HCT116 (cell line): Measurements from ENCODE around the gene FAM131C.
A peak's percentile ranks its signal among the peaks of the same experiment; 100 is the strongest.

Source experiments
- CBX3 ChIP-seq: IDR thresholded peaks from 2 replicates; pipeline ENCODE4 v1.6.1; 2012; ENCODE audit warnings: low read depth
- CEBPB ChIP-seq: IDR thresholded peaks from 2 replicates; pipeline ENCODE4 v1.6.1; 2012; ENCODE audit warnings: low read depth
- CTCF ChIP-seq, 3 experiments: fragments of 200-600 bp in 1 of 3; sonication (generic) in 1 of 3; IDR thresholded peaks in 2 of 3; conservative IDR thresholded peaks in 1 of 3; 2 replicates each; pipeline ENCODE4 v1.5.1; 2012 to 2017; ENCODE audit warnings: low read depth in 2 of 3, low read length in 2 of 3, antibody characterized with exemption in 1 of 3, borderline replicate concordance in 1 of 3, control low read depth in 1 of 3, mild to moderate bottlenecking in 1 of 3, mixed read lengths in 1 of 3, mixed run types in 1 of 3, moderate library complexity in 1 of 3; ENCODE audit not compliant: insufficient read depth in 1 of 3
- EZH2 ChIP-seq: fragments of 200-600 bp; sonication (generic); IDR thresholded peaks from 2 replicates; pipeline ENCODE4 v1.6.1; 2017; ENCODE audit warnings: antibody characterized with exemption, mixed run types
- EZH2phosphoT487 ChIP-seq: fragments of 200-600 bp; IDR thresholded peaks from 2 replicates; pipeline ENCODE4 v1.6.1; 2018; ENCODE audit warnings: antibody characterized with exemption, borderline replicate concordance
- POLR2A ChIP-seq: IDR thresholded peaks from 2 replicates; pipeline ENCODE4 v1.7.0; 2011; ENCODE audit warnings: borderline replicate concordance; ENCODE audit not compliant: insufficient read depth, insufficient read length; ENCODE audit errors: extremely low read depth
- POLR2AphosphoS5 ChIP-seq: IDR thresholded peaks from 2 replicates; pipeline ENCODE4 v1.6.1; 2011; ENCODE audit warnings: mild to moderate bottlenecking, low read depth, low read length, moderate library complexity
- RAD21 ChIP-seq: IDR thresholded peaks from 2 replicates; pipeline ENCODE4 v1.6.1; 2012; ENCODE audit warnings: low read depth, mild to moderate bottlenecking
- TCF7L2 ChIP-seq: IDR thresholded peaks from 2 replicates; pipeline ENCODE4 v1.7.0; 2011; ENCODE audit warnings: borderline replicate concordance, inconsistent platforms; ENCODE audit not compliant: insufficient read depth, insufficient read length; ENCODE audit errors: extremely low read depth

DNA sequence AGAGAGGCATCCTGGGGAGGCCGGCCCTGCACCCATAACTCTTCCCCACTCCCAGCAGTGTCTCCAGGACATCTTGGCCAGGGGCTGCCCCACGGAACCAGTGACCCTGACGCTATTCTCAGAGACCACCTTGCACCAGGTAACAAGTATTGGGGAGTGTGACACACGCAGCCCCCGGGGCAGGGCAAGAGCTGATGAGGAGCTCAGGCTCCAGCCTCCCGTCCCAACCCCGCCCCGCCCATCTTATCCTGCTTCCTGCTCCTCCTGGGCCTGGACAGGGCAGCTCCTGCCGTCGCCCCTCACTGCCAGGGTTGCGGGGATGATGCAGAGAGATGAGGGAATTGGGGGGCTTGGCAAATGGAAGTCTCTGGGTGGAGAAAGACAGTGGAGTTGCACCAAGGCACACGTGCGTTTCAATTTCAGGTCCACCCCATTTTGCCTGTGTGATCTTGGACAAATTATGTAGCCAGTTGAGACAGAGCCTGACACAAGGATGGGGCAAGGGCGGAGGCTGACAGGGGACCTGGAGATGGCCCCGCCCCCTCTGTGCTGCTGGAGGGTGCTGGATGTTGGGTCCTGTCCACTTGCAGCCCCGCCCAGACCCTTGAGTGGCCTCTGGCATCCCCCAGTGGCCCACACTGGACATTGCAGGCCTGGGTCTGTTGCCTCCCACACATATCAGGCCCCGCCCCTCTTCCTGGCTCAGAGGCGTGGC is 40.9 kb downstream of the FAM131C start:
- no peak for TF ChIP-seq CEBPB
- TF ChIP-seq CTCF (IDR thresholded peaks at IDR 0.05 in 2 of 3, conservative IDR thresholded peaks at IDR 0.05 in 1 of 3; ENCODE audit: borderline replicate concordance in 1 of 3, insufficient read depth in 1 of 3, low read depth in 2 of 3, low read length in 2 of 3): peak; percentile 83 to 94 (median 92)
- no peak for TF ChIP-seq EZH2
- TF ChIP-seq TCF7L2: no peak
- TF ChIP-seq POLR2A: no peak
- no peak for TF ChIP-seq CBX3
- no peak for TF ChIP-seq EZH2phosphoT487
- peak; percentile 97 for TF ChIP-seq RAD21
- no peak for TF ChIP-seq POLR2AphosphoS5
